HUDEP-2 (cell line): Measurements from ENCODE around the gene DDX39A.
"Not testable (repeated sequence)": the region's sequence is repeated elsewhere in the genome, so short reads cannot be mapped to it uniquely, and the experiment has no call there.

Experiments
- DNase-seq, 76 experiments: peaks; one replicate each; lab custom pipeline; 2025; ENCODE audit not compliant: unreplicated experiment in 76 of 76; lab: John Stamatoyannopoulos, UW

Gene DDX39A

DNA sequence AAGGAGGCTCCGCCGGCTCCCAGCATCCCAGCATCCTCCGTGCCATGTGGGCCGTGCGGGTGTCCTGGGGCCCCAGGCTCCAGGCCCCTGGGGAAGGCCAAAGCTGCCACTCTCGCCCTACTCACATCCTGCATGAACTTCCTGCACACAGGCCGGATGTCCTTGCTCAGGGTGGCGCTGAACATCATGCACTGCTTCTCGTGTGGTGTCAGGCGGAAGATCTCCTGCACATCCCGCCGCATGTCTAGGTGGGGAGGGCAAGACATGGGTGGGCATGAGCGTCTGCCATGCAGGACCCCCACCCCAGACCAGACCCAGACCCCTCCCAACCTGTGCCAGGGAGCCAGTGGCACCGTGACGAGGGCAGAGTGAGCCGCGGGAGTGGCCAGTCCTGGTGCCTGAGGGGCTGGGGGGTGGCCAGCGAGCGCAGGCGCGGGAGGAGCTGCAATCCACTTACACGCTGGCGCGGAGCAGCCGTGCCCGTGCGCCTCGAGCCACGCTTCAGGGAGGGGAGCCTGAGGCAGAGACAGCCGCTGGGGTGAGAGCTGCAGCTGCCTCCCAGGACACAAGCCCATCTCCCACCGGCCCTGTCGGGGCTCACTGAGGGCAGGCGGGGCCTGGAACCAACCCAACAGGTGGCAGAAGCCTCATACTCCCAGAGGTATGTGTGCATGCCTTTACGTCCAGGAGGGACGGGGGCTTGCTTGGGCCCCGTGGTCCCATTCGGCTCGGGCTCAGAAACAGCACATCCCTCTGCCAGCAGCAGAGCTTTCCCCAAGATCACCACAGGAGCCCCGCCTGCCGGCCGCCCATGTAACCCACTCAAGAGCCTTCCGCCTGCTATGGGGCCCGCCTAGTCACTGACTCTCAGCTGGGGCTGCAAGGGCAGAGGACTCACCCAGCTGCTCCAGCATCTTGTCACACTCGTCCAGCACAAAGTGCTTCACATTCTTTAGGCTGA is 8.8 kb downstream of the DDX39A start:
- DNase-seq, result no peak

DNA sequence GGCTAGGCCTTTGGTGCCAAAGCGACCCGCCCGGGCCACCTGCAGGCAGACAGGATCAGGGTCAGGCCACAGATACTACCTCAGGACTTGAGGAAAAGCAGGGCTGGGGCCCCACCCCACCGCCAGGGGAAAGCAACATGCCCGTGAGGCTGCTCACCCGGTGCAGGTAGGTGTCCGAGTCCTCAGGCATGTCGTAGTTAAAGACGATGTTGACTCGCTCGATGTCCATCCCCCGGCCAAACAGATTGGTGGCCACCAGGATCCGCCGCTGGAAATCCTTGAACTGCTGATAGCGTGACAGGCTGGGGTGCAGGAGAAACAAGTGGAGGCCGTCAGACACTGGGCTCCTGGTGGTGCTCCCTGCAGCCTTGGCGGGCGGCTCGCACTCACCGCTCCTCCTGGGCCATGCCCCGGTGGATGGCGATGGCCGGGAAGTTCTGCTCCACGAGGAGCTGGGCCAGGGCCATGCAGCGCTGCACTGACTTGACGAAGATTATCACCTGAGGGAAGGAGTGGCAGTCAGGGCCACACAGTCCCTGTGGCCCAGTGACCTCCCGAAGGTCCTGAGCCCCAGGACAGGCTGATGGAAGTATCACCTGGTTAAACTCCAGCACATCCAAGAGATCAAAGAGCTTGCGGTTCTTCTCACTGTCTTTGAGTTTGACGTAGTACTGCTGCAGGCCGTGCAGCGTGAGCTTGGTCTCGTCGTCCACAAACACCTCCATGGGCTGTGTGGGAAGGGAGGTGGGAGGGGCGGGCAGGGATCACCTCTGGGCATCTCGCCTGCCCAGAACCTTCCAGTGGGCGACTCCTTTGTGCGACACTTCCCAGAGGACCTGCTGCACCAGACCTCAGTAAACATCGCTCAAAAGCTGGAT is 9.8 kb downstream of the DDX39A start:
- no peak for DNase-seq

DNA sequence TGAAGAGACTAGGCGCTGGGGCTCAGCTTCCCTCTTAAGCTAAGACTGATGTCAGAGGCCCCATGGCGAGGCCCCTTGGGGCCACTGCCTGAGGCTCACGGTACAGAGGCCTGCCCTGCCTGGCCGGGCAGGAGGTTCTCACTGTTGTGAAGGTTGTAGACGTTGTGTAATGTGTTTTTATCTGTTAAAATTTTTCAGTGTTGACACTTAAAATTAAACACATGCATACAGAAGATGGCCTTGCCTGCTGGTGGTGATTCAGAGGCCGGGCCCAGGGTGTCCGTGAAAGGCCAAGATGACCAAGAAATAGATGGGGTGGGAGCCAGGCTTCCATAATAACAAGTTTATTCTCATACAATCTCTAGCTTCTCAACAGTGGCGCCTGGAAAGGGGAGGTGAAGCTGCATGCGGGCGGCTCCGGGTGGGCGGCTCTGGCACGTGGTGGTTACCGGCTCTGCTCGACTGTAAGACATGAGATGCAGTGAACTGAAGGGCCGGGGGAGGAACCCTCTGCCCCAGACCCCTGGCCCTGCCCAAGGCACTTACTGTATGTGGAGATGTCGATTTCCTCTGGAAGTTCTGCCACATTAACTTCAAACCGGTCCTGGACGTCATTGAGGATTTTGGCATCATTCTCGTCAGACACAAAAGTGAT is 10.5 kb downstream of the DDX39A start:
- peak in 3 of 76 experiments; percentile 16 to 20 (median 16) for DNase-seq

DNA sequence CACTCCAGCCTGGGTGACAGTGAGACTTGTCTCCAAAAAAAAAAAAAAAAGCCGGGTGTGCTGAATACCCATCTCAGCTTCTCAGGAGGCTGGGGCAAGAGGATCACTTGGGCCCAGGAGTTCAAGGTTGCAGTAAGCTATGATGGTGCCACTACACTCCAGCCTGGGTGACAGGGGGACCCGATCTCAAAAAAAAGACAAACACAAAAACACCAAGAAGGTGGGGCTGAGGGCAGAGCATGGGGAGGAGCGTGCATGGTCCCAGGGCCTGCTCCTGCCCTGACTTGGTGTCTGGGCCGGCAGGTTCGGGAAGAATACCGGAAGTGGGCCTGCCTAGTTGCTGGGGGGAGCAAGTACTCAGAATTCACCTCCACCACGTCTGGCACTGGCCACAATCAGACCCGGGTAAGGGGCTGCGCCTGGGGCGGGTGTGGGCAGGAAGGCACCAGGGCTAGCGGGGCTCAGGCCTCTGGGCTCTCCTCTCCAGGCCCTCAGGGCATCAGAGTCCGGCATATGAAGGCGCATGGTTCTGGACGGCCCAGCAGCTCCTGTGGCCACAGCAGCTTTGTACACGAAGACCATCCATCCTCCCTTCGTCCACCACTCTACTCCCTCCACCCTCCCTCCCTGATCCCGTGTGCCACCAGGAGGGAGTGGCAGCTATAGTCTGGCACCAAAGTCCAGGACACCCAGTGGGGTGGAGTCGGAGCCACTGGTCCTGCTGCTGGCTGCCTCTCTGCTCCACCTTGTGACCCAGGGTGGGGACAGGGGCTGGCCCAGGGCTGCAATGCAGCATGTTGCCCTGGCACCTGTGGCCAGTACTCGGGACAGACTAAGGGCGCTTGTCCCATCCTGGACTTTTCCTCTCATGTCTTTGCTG is 11.3 kb downstream of the DDX39A start:
- peak in 36 of 76 experiments; percentile 15 to 57 (median 34) for DNase-seq

DNA sequence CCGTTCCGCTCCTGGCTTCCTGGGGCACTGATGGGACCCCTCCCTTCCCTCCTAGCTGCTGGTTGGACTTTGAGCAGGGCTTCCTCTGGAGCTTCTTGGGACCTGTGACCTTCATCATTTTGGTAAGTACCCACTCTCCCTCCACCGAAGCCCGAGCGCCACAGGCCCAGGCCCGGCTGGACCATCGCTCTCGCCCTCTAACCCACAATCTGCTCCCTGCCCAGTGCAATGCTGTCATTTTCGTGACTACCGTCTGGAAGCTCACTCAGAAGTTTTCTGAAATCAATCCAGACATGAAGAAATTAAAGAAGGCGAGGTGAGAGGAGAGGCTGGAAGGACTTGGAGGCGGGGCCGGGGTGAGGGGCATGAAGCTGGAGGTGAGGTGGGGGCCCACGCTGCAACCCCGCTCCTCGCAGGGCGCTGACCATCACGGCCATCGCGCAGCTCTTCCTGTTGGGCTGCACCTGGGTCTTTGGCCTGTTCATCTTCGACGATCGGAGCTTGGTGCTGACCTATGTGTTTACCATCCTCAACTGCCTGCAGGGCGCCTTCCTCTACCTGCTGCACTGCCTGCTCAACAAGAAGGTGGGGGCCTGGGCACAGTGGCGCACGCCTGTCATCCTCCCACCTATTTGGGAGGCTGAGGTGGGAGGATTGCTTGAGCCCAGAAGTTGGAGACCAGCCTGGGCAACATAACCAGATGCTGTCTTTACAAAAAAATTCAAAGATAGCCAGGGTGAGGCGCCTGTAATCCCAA is 12.3 kb downstream of the DDX39A start:
- no peak for DNase-seq

DNA sequence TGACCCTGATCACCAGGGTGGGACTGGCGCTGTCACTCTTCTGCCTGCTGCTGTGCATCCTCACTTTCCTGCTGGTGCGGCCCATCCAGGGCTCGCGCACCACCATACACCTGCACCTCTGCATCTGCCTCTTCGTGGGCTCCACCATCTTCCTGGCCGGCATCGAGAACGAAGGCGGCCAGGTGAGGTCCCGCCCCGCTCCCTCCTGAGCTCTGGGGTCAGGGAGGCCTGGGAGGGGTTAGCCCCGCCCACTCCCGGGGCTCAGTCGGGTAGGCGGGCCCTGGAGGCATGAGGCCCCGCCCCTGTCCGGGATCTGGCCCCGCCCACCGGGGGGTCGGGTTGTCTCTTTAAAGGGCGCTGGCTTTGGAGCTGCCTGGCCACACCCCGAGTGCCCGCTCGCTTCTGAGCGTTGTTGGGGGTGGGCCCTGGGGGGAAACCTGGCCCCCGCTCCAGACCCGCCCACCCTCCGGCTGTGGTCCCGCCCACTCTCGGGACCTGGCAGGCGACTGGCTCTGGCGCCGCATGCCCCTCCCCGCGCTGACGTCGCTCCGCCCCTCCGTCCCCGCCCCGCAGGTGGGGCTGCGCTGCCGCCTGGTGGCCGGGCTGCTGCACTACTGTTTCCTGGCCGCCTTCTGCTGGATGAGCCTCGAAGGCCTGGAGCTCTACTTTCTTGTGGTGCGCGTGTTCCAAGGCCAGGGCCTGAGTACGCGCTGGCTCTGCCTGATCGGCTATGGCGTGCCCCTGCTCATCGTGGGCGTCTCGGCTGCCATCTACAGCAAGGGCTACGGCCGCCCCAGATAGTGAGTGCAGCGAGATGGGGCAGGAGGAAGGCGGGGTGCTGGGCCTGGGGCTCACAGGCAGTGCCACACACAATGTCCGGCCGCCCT is 13.1 kb downstream of the DDX39A start:
- peak in 74 of 76 experiments; percentile 54 to 99 (median 91) for DNase-seq

DNA sequence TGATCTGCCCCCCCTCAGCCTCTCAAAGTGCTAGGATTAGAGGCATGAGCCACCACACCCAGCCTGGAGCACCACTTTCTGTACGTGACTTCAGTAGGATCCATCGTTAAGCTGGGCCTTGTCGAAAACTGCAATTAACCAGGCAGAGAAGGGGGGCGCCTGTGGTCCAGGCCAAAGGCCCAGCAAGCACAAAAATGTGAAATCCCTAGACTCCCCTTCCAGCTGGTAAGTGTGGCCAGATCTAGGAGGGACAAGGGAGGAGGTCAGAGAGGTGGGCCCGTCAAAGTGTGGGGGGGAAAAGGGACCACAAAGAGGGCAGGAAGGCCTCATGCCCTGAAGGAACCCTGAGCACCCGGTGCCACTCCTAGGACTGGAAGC is 13.8 kb downstream of the DDX39A start:
- DNase-seq, result no peak

DNA sequence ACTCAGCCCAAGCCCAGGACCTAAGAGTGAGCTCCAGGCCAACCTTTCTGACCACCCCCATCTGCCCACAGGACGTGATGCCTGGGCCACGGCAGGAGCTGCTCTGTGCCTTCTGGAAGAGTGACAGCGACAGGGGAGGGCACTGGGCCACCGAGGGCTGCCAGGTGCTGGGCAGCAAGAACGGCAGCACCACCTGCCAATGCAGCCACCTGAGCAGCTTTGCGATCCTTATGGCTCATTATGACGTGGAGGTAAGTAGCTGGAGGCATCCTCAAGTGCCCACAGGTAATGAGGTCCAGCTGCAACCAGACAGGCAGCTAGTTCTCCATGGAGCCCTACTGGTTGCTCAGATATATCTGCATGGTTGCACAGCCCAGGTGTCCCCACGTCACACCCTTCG is 14.8 kb downstream of the DDX39A start:
- no peak for DNase-seq

DNA sequence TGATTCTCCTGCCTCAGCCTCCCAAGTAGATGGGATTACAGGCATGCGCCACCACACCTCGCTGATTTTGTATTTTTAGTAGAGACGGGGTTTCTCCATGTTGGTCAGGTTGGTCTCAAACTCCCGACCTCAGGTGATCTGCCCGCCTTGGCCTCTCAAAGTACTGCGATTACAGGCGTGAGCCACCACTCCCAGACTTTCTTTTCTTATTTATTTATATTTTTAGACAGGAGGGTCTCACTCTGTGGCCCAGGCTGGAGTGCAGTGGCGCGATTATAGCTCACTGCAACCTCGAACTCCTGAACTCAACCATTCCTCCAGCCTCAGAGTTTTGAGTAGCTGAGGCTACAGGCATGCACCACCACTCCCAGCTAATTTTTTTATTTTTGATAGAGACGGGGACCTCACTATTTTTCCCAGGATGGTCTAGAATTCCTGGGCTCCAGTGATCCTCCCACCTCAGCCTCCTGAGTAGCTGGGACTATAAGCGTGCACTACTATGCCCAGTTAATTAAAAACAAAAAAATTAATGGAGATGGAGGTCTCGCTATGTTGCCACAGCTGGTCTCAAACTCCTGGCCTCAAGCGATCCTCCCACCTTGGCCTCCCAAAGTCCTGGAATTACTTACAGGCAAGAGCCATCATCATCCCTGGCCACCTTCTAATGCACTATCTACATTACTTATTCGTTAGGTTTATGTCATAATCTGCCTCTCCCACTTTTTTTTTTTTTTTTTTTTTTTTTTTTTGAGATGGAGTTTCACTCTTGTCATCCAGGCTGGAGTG is 15.8 kb downstream of the DDX39A start:
- not testable (repeated sequence) for DNase-seq

DNA sequence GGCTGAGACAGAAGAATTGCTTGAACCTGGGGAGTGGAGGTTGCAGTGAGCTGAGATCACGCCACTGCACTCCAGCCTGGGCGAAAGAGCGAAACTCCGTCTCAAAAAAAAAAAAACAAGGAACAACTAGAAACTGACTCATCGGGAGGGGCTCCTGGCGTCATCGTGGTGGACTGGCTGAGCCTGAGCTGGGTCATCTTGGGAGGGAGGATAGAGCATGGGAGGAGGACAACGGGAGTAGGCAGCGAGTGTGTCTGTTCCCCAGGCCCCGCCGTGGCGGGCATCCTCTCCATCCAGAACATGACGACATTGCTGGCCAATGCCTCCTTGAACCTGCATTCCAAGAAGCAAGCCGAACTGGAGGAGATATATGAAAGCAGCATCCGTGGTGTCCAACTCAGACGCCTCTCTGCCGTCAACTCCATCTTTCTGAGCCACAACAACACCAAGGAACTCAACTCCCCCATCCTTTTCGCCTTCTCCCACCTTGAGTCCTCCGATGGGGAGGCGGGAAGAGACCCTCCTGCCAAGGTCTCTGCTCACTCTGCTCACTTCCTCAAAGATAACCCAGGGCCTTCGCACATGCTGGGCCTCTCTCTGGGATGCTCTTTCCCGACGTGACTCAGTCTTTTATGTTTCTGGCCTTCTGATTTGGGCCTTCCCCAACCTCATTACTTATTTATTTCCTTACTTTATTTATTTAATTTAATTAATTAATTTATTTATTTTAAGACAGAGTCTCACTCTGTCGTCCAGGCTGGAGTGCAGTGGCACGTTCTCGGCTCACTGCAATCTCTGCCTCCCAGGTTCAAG is 16.6 kb downstream of the DDX39A start:
- peak in 10 of 76 experiments; percentile 12 to 36 (median 26) for DNase-seq

DNA sequence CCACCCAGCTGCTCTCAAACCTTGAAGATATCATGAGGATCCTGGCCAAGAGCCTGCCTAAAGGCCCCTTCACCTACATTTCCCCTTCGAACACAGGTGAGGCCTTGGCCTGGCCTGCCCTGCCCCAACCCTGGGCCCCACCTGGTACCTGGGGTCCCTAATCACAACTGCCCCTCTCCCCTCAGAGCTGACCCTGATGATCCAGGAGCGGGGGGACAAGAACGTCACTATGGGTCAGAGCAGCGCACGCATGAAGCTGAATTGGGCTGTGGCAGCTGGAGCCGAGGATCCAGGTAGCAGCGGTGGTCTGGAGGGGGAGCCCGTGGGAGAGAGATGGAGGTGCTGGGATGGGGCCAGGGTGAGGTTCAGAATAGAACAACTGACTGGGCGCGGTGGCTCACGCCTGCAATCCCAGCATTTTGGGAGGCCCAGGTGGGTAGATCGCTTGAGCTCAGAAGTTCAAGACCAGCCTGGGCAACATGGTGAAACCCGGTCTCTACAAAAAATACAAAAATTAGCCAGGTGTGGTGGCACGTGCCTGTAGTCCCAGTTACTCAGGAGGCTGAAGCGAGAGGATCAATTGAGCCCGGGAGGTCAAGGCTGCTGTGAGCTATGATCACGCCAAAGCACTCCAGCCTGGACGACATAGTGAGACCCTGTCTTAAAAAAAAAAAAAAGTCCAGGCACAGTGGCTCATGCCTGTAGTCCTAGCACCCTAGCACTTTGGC is 17.5 kb downstream of the DDX39A start:
- no peak for DNase-seq

DNA sequence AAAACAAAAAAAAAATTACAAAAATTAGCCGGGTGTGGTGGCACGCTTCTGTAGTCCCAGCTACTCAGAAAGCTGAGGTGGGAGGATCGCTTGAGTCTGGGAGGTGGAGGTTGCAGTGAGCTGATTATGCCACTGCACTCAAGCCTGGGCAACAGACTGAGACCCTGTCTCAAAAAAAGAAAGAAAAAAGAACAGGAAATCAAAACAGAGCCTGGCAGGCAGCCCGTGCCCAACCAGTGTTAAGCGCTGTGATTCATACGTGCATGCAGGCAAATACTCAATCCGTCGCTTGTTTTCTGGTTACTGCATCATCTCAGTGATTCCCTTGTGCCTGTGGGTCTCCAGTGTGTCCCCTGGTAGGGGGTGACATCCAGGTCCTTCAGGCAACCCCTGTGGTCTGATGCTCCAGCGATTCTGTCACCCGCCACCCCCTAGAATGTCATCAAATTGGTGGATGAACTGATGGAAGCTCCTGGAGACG is 18.1 kb downstream of the DDX39A start:
- DNase-seq, result no peak

DNA sequence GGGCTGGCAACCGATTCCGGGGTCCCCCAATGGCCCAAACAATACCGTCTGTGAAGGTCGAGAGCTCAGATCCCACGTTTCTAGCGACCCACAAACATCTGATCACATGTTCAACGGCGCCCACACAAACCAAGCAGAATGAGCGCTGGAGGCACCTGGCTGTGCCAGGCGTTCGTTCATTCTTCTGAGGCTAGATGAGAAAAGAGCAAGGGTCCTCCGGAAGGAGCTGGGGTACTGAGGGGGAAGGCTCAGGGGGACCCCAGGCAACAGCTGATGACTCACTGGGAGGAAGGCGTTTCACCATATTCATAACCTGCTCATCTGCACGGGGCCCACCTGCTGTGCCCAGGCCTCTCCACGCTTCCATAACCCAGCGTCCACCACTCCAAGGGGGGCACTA is 22.0 kb downstream of the DDX39A start:
- not testable (repeated sequence) for DNase-seq

DNA sequence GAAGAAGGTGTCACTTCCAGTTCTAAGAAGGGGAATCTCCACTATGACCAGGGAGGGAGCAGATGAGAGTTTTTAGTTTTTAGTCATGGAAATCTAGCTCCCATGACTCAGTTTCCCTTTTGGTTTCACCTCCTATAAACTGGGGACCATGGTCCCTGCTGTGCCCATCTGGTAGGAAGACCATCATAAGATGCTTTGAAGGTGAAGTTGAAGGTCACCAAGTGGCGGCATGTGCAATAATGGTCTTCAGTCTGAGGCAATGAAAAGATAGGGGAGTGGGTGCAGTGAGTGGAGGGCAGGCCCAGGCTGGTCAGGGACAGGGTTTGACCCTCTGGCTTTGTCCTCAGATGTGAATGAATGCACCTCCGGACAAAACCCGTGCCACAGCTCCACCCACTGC is 22.4 kb downstream of the DDX39A start:
- not testable (repeated sequence) for DNase-seq

DNA sequence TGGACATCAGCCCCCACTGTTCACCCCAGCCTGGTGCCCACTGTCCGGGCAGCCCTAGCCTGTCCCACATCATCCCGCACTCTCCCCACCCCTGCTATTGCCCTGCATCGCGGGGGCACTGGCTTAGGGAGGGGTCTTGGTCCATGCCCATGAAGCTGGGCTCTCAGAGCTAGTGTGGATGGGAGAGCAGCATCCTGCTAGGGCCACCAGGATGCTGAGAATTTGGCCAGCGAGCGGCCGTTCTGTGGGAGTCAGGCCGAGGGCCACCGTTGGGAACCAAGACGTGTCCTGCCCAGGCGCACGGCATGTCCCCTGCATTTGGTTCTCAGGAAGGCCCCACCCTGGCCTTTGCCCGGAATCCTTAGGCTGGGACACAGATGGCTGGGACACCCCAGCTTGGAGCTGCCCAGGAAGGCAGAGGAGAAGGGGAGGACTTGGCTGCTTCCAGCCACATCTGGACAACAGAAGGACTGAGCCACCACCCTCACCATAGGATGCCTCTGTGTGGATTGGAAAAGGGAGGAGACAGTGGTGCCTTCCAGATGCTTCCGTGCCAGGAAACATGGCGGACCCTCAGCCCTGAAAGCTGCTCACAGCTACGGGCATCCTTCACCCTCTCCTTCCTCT is 23.3 kb downstream of the DDX39A start:
- peak in 8 of 76 experiments; percentile 23 to 73 (median 50) for DNase-seq
